Aorta (tissue), 5 donors: Measurements from ENCODE around the gene FOSB. TPM values are rescaled to one million over a fixed set of nuclear protein-coding genes. Genes with fewer than 3 reads are reported as not detected.

Experiments
- ATAC-seq: fragments of 200-7000 bp; cut with Tn5 transposase; one replicate; pipeline ENCODE4 v1.9.1; 2022; ENCODE audit warnings: moderate library complexity; ENCODE audit not compliant: low FRiP score
- DNase-seq, 2 donors: peaks; one replicate each; pipeline ENCODE4 v3.0.0-alpha.2; 2020
- H3K27ac ChIP-seq, 2 donors: one replicate each; pipeline ENCODE4 v1.5.1; 2013; ENCODE audit warnings: low read length in 2 of 2, mild to moderate bottlenecking in 2 of 2, moderate library complexity in 2 of 2, control low read depth in 1 of 2, inconsistent platforms in 1 of 2, low read depth in 1 of 2
- H3K27me3 ChIP-seq, 2 donors: one replicate each; pipeline ENCODE4 v1.6.1; 2013; ENCODE audit warnings: control low read depth in 1 of 2, low read length in 1 of 2, mild to moderate bottlenecking in 1 of 2, moderate library complexity in 1 of 2; ENCODE audit not compliant: insufficient read depth in 2 of 2, control insufficient read depth in 1 of 2
- H3K36me3 ChIP-seq, 2 donors: one replicate each; pipeline ENCODE4 v1.6.1; 2013; ENCODE audit warnings: control low read depth in 1 of 2, low read length in 1 of 2, mild to moderate bottlenecking in 1 of 2; ENCODE audit not compliant: insufficient read depth in 2 of 2, control insufficient read depth in 1 of 2
- H3K4me1 ChIP-seq, 2 donors: one replicate each; pipeline ENCODE4 v1.6.1; 2013; ENCODE audit warnings: low read length in 2 of 2, control low read depth in 1 of 2, mild to moderate bottlenecking in 1 of 2, moderate library complexity in 1 of 2; ENCODE audit not compliant: insufficient read depth in 2 of 2, control insufficient read depth in 1 of 2
- H3K4me3 ChIP-seq, 2 donors: one replicate each; pipeline ENCODE4 v1.5.1; 2013; ENCODE audit warnings: low read length in 2 of 2, control low read depth in 1 of 2, mild to moderate bottlenecking in 1 of 2
- H3K9me3 ChIP-seq: one replicate; pipeline ENCODE4 v1.6.1; 2013; ENCODE audit warnings: mild to moderate bottlenecking, low read length; ENCODE audit not compliant: control insufficient read depth
- WGBS, 2 donors: extraction: QIAGEN DNeasy Blood & Tissue Kit; methylation state at CpG; one replicate each; pipeline ENCODE4 v1.1.7; 2013; 5-methylcytosine and 5-hydroxymethylcytosine counted together
- intact Hi-C, 2 donors: fragments of 100-400 bp; cut with DNase I; formaldehyde crosslinking; loops; one replicate each; pipeline versions ENCODE4 v1.14.2 to v1.15.0; 2022
- polyA plus RNA-seq, 2 donors: library from polyadenylated mRNA; stranded (reverse); fragments of 200-250 nt; gene quantifications; one replicate each; pipeline ENCODE4 v1.2.3, GENCODE V29; 2013
- total RNA-seq, 2 donors: library from RNA; stranded (reverse); fragmentation: NEBNext Ultra II Directional; extraction: Animal tissue kit (Norgen Biotek cat#: 25700); gene quantifications; one replicate each; pipeline ENCODE4 v1.2.1, GENCODE V29; 2021
- donor health status: healthy with polysubstance abuse.
- donor health status: Bipolar disorder and iron deficiency.
- donor health status: DM: no; HTN: no; CAD: no.
- donor health status: DM: no; HTN: no; CAD: no.
- donor health status: DM: yes; HTN: yes; CAD: no.

FOSB gene
- total and polyA plus RNA-seq, 4 donors = 3.1 to 754 (median 61.8) TPM

DNA sequence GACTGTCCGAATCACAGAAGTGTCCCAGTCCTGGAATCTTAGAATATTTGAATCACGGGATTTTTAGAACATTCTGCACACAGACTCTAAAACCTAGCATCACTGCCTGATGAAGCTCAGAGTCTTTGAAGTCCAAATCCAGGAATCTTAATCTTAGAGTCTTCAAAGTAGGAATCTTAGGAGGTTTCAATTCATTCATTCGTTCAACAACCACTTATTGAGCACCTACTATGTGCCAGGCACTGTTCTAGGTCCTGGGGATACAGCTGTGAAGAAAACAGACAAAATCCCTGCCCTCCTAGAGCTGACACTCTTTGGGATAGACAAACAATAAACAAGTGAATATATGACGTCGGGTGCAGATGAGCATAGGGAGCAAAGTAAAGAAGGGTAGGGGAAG, 27.4 kb downstream of the FOSB start:
- Histone ChIP-seq H3K27me3 (no peaks in the 10 kb centered on the region), H3K36me3 (no peaks in the 10 kb centered on the region), H3K27ac (no peak overlapping the region), H3K9me3 (no peaks in the 10 kb centered on the region), H3K4me1 (no peaks in the 10 kb centered on the region), H3K4me3 (no peak overlapping the region)
- intact Hi-C loops = no loop called here
- 84 to 85% methylated on average over 5 of the region's 5 CpGs for WGBS, 2 donors
- no peak for ATAC-seq
- no peak for DNase-seq

GRCh38 chr19:45496349-45496953, 28.7 kb downstream of the FOSB start:
- ATAC-seq (peak; percentile 24), DNase-seq (peak in 1 of 2 donors; percentile 85)
- Histone ChIP-seq H3K36me3 (no peaks in the 10 kb centered on the region), H3K9me3 (no peaks in the 10 kb centered on the region), H3K4me3 (peak overlapping the region; percentile 40 to 56), H3K27ac (no peak overlapping the region), H3K27me3 (no peaks in the 10 kb centered on the region), H3K4me1 (no peaks in the 10 kb centered on the region)
- intact Hi-C loops = no loop called here
- WGBS, 2 donors = 1% methylated on average over 40 to 54 of the region's 54 CpGs

DNA sequence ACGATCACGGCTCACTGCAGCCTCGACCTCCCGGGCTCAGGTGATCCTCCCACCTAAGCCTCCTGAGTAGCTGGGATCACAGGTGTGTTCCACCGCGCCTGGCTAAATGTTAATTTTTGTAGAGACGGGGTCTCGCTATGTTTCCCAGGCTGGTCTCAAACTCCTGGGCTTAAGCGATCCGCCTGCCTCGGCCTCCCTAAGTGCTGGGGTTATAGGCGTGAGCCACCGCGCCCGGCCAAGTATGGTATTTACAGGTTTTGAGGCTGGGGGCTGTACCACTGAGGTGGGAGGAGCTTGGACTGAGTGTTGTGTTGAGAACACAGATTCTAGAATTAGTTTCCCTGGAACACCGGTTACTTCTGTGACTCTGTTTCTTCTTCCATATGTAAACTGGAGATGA, 30.0 kb downstream of the FOSB start:
- intact Hi-C loops = no loop called here
- H3K27ac ChIP-seq = no peak overlapping the region
- H3K4me3 ChIP-seq = no peak overlapping the region
- WGBS, 2 donors = 17 to 23% methylated on average over 16 of the region's 16 CpGs
- DNase-seq (no peak), ATAC-seq (no peak)
- H3K27me3 ChIP-seq = no peaks in the 10 kb centered on the region
- no peaks in the 10 kb centered on the region for H3K36me3 ChIP-seq
- no peaks in the 10 kb centered on the region for H3K4me1 ChIP-seq
- H3K9me3 ChIP-seq = no peaks in the 10 kb centered on the region

GRCh38 chr19:45498411-45499195, 30.8 kb downstream of the FOSB start, which contains the start of gene PPM1N:
Gene PPM1N, plus strand, starts transcription at chr19:45498443. Its CDS starts 30 bp downstream, at chr19:45498473.
- DNase-seq = no peak
- Histone ChIP-seq H3K4me3 (no peak within 1 kb of the TSS), H3K27ac (no peak within 1 kb of the TSS), H3K4me1 (no peaks in the 10 kb centered on the region), H3K27me3 (no peaks in the 10 kb centered on the region), H3K9me3 (no peaks in the 10 kb centered on the region), H3K36me3 (no peaks in the 10 kb centered on the region)
- ATAC-seq = no peak
- WGBS, 2 donors = 2% methylated on average over 76 to 89 of the region's 89 CpGs
- intact Hi-C loops = no loop called here

DNA sequence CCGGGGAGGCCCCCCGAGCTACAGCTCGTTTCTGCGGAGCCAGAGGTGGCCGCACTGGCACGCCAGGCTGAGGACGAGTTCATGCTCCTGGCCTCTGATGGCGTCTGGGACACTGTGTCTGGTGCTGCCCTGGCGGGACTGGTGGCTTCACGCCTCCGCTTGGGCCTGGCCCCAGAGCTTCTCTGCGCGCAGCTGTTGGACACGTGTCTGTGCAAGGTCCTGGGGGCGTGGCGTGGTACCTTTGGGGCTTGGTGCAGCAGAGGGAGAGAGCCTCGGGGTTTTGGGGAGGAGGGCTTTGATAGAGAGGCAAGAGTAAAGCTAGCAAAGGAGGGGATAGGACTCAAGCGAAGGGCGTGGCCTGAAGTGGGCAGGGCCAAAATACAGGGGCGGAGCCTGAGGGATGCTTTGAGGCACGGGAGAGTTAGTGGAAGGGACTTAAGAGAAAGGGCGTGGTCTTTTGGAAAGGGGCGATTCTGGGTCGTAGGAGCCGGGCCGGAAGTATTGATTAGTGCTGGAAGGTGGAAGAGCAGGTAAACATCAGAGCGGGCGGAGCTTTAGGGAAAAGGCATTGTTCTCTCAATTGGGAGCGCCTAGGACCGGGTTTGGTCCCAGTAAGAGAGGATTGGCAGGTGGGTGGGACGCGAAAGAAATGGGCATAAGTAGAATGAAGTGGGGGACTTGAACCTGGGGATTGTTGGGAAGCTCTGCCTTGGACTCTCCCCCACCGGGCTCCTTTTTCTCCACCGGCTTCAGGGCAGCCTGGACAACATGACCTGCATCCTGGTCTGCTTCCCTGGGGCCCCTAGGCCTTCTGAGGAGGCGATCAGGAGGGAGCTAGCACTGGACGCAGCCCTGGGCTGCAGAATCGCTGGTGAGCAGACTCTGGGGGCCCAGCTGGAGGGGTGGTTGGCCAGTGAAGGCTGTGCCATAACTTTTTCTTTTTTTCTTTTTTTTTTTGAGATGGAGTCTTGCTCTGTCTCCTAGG, 31.7 kb downstream of the FOSB start:
- Histone ChIP-seq H3K9me3 (no peaks in the 10 kb centered on the region), H3K27me3 (no peaks in the 10 kb centered on the region), H3K27ac (no peak overlapping the region), H3K4me3 (no peak overlapping the region), H3K4me1 (no peaks in the 10 kb centered on the region), H3K36me3 (no peaks in the 10 kb centered on the region)
- 10 to 11% methylated on average over 37 of the region's 37 CpGs for WGBS, 2 donors
- intact Hi-C loops = no loop called here
- ATAC-seq (no peak), DNase-seq (peak in 1 of 2 donors; percentile 71)

GRCh38 chr19:45500918-45501729, 33.3 kb downstream of the FOSB start:
- intact Hi-C loops = no loop called here
- no peaks in the 10 kb centered on the region for H3K4me1 ChIP-seq

GRCh38 chr19:45501730-45502014, 33.9 kb downstream of the FOSB start:
- Histone ChIP-seq H3K9me3 (no peaks in the 10 kb centered on the region), H3K4me3 (no peak overlapping the region), H3K36me3 (no peaks in the 10 kb centered on the region), H3K4me1 (no peaks in the 10 kb centered on the region), H3K27me3 (no peaks in the 10 kb centered on the region), H3K27ac (no peak overlapping the region)
- intact Hi-C loops = no loop called here
- 57 to 67% methylated on average over 2 of the region's 2 CpGs for WGBS, 2 donors
- DNase-seq (no peak), ATAC-seq (no peak)

More at GRCh38 chr19:45500918-45501729, 33.3 kb downstream of the FOSB start:
- Histone ChIP-seq H3K4me3 (no peak overlapping the region), H3K36me3 (no peaks in the 10 kb centered on the region), H3K27me3 (no peaks in the 10 kb centered on the region), H3K9me3 (no peaks in the 10 kb centered on the region), H3K27ac (no peak overlapping the region)
- ATAC-seq = no peak
- WGBS, 2 donors = 84 to 86% methylated on average over 8 of the region's 8 CpGs
- DNase-seq = no peak

GRCh38 chr19:45502111-45502510, 34.3 kb downstream of the FOSB start:
- DNase-seq = no peak
- intact Hi-C loops = no loop called here
- H3K36me3 ChIP-seq = no peaks in the 10 kb centered on the region
- no peak for ATAC-seq
- no peak overlapping the region for H3K4me3 ChIP-seq
- no peaks in the 10 kb centered on the region for H3K9me3 ChIP-seq
- H3K27me3 ChIP-seq = no peaks in the 10 kb centered on the region
- H3K27ac ChIP-seq = no peak overlapping the region
- WGBS, 2 donors = 67 to 72% methylated on average over 5 of the region's 5 CpGs
- no peaks in the 10 kb centered on the region for H3K4me1 ChIP-seq
